OCI-LY7 (cell line): ENCODE results near the gene SFT2D3. TPM values are rescaled to one million over a fixed set of nuclear protein-coding genes. Genes with fewer than 3 reads are reported as not detected.

Source experiments
- BruUV-seq: library from RNA; stranded (reverse); fragments of 400-500 nt; replicated peaks from 2 replicates; lab custom pipeline; 2021; lab: Mats Ljungman, UMichigan
- CTCF ChIA-PET: fragments of 300-600 bp; sonication (Branson Sonifier 250); formaldehyde crosslinking; loops from one replicate; lab custom pipeline; 2022; ENCODE audit warnings: antibody characterized with exemption; ENCODE audit not compliant: unreplicated experiment; lab: Charles Lee
- POLR2A ChIA-PET: fragments of 300-600 bp; sonication (Branson Sonifier 250); formaldehyde crosslinking; loops from one replicate; lab custom pipeline; 2022; ENCODE audit warnings: antibody characterized with exemption; lab: Charles Lee
- DNase-seq: peaks from one replicate; pipeline ENCODE4 v3.0.0-alpha.2; 2015; ENCODE audit warnings: low spot score
- H2AFZ ChIP-seq: fragments of 200-600 bp; sonication (generic), shearing (Covaris generic); 2 replicates; pipeline ENCODE4 v1.6.1; 2014; ENCODE audit warnings: mild to moderate bottlenecking, antibody characterized with exemption, low read length, moderate library complexity
- H3K27ac ChIP-seq: fragments of 200-600 bp; sonication (generic); 2 replicates; pipeline ENCODE4 v1.5.1; 2014; ENCODE audit warnings: mixed run types, low read depth, mild to moderate bottlenecking, moderate library complexity, low read length, inconsistent platforms; ENCODE audit not compliant: poor library complexity, severe bottlenecking
- H3K36me3 ChIP-seq: fragments of 200-600 bp; sonication (generic); 2 replicates; pipeline ENCODE4 v1.6.1; 2014; ENCODE audit warnings: mild to moderate bottlenecking, antibody characterized with exemption, low read length, moderate library complexity, mixed read lengths; ENCODE audit not compliant: insufficient read depth
- H3K4me1 ChIP-seq: fragments of 200-600 bp; sonication (generic); 2 replicates; pipeline ENCODE4 v1.5.1; 2014; ENCODE audit warnings: mild to moderate bottlenecking, low read length; ENCODE audit not compliant: insufficient read depth, poor library complexity, severe bottlenecking
- H3K4me2 ChIP-seq: fragments of 200-600 bp; sonication (generic); 2 replicates; pipeline ENCODE4 v1.6.1; 2014; ENCODE audit warnings: mild to moderate bottlenecking, low read length
- H3K4me3 ChIP-seq: fragments of 200-600 bp; sonication (generic); 2 replicates; pipeline ENCODE4 v1.5.1; 2014; ENCODE audit warnings: mild to moderate bottlenecking, low read depth, low read length; ENCODE audit not compliant: poor library complexity, severe bottlenecking
- H3K79me2 ChIP-seq: fragments of 200-600 bp; sonication (generic); 2 replicates; pipeline ENCODE4 v1.6.1; 2016; ENCODE audit warnings: low read depth, mild to moderate bottlenecking, low read length, moderate library complexity, mixed read lengths; ENCODE audit not compliant: insufficient read depth
- H3K9me2 ChIP-seq: fragments of 200-600 bp; sonication (generic); 2 replicates; pipeline ENCODE4 v1.6.1; 2016; ENCODE audit warnings: mild to moderate bottlenecking, low read length, mixed read lengths; ENCODE audit not compliant: insufficient read depth
- H3K9me3 ChIP-seq: fragments of 200-600 bp; sonication (generic); 2 replicates; pipeline ENCODE4 v1.6.1; 2014; ENCODE audit warnings: mild to moderate bottlenecking, mixed run types, low read length, mixed read lengths
- H4K20me1 ChIP-seq: fragments of 200-600 bp; sonication (generic); 2 replicates; pipeline ENCODE4 v1.6.1; 2014; ENCODE audit warnings: mild to moderate bottlenecking, antibody characterized with exemption, low read length, moderate library complexity, mixed read lengths; ENCODE audit not compliant: insufficient read depth
- EZH2phosphoT487 ChIP-seq: fragments of 200-600 bp; sonication (generic); IDR thresholded peaks from 2 replicates; pipeline ENCODE4 v1.6.1; 2018; ENCODE audit warnings: low read depth, borderline replicate concordance, mild to moderate bottlenecking, mixed run types, antibody characterized with exemption, low read length, moderate library complexity, mixed read lengths
- intact Hi-C: fragments of 100-400 bp; cut with micrococcal nuclease; formaldehyde crosslinking; loops from one replicate; pipeline ENCODE4 v1.10.0; 2022; ENCODE audit not compliant: unreplicated experiment
- total RNA-seq, 2 experiments: library from RNA; depleted of rRNA in 1 of 2; stranded (reverse); fragments of >200 nt in 1 of 2; shearing (Covaris generic) in 1 of 2; gene quantifications; 2 replicates each; pipeline ENCODE4 v1.2.3, GENCODE V29; 2014 to 2022
- TF ChIP-seq, protein P1 (sequence below): fragments of 200-600 bp; sonication (generic); conservative IDR thresholded peaks from 2 replicates; pipeline ENCODE4 v1.5.1; 2014; ENCODE audit warnings: mild to moderate bottlenecking, antibody characterized with exemption, low read length, moderate library complexity, mixed read lengths

Gene SFT2D3
- total RNA-seq, 2 experiments from 2014 or later: 7.6 to 14.3 TPM

DNA sequence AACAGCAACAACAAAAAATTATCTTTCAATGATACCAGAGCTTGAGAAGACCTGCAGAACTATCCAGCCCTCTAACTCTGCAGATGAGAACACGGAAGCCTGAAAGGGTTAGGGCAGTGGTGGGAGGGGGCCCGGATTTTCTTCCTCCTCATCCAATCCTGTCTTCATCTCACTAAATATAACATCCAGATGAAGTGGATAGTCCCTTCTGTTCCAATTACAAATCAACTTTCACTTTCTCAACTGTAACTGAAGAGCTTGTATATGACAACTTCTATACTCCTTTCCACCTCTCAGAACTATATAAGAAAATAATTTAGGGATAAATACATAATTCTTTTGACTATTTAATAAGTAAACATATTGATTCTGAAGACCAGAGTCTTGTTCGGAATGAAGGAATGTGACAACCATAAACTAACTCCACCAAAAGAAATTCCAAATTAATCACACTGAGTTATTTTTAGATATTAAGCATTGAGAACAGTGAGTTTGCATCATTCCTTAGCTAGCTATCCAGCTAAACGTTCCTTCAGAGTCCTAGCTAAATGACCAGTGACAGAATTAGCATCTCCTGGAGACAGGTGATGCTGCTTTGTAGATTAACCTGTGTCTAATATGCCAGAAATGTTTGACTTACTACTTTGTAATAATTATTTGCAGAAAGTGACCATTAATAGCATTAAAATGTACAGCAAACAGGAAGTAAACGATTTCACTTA, 32.7 kb downstream of the SFT2D3 start:
- no peak overlapping the region for H2AFZ ChIP-seq
- POLR2A ChIA-PET: interaction anchor here (0.9 to 1.2 kb wide), 3 partner anchors 9 to 59 kb away, joined by 3 to 5 read pairs (median 4); no protein-coding TSS in a partner anchor
- no peak for DNase-seq
- H3K9me3 ChIP-seq: no peaks in the 10 kb centered on the region
- no TSS peak for BruUV-seq
- H3K36me3 ChIP-seq: peaks cover 56% of the 10 kb centered on the region
- CTCF ChIA-PET: no interaction called here
- no peaks in the 10 kb centered on the region; the same call in 1 of the 2 replicates for H4K20me1 ChIP-seq
- H3K9me2 ChIP-seq: no peaks in the 10 kb centered on the region
- no peak overlapping the region for H3K4me2 ChIP-seq
- no peak overlapping the region for H3K27ac ChIP-seq
- no peaks in the 10 kb centered on the region for H3K4me1 ChIP-seq
- no peaks in the 10 kb centered on the region for H3K79me2 ChIP-seq
- no peak overlapping the region for H3K4me3 ChIP-seq
- TF ChIP-seq, protein P1, sequence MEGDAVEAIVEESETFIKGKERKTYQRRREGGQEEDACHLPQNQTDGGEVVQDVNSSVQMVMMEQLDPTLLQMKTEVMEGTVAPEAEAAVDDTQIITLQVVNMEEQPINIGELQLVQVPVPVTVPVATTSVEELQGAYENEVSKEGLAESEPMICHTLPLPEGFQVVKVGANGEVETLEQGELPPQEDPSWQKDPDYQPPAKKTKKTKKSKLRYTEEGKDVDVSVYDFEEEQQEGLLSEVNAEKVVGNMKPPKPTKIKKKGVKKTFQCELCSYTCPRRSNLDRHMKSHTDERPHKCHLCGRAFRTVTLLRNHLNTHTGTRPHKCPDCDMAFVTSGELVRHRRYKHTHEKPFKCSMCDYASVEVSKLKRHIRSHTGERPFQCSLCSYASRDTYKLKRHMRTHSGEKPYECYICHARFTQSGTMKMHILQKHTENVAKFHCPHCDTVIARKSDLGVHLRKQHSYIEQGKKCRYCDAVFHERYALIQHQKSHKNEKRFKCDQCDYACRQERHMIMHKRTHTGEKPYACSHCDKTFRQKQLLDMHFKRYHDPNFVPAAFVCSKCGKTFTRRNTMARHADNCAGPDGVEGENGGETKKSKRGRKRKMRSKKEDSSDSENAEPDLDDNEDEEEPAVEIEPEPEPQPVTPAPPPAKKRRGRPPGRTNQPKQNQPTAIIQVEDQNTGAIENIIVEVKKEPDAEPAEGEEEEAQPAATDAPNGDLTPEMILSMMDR: no peak
- TF ChIP-seq EZH2phosphoT487: no peak
- intact Hi-C loops: no loop called here

DNA sequence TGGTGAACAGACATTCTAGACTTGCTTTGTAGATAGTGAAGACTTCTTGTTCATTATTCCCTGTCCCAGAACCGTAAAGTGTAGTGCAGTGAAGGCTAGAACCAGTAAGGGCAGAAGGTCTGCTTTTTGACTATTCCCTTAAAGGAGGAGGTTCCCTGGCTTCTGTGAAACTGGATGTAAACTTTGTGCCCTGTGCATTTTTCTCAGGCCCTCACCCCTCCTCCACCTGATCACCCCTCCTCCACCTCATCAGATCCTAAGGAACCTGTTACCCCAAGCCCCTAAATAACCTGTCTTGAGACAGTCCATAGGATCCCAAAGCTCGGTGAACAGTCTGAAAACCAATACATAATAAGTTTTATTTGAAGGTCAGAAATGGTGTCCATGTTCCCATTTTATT, 33.7 kb downstream of the SFT2D3 start:
- peaks cover 65% of the 10 kb centered on the region for H3K36me3 ChIP-seq
- TF ChIP-seq EZH2phosphoT487: no peak
- TF ChIP-seq, protein P1: no peak
- H3K79me2 ChIP-seq: no peaks in the 10 kb centered on the region
- H3K4me3 ChIP-seq: no peak overlapping the region
- H4K20me1 ChIP-seq: no peaks in the 10 kb centered on the region; the same call in 1 of the 2 replicates
- intact Hi-C loops: no loop called here
- H3K9me3 ChIP-seq: no peaks in the 10 kb centered on the region
- CTCF ChIA-PET: no interaction called here
- POLR2A ChIA-PET: interaction anchor here (0.9 to 1.2 kb wide), 3 partner anchors 9 to 58 kb away, joined by 3 to 5 read pairs (median 4); no protein-coding TSS in a partner anchor
- H3K4me1 ChIP-seq: no peaks in the 10 kb centered on the region
- no peak overlapping the region for H3K4me2 ChIP-seq
- no peaks in the 10 kb centered on the region for H3K9me2 ChIP-seq
- H2AFZ ChIP-seq: no peak overlapping the region
- BruUV-seq: no TSS peak
- no peak overlapping the region for H3K27ac ChIP-seq
- no peak for DNase-seq
